VCaP (cell line): ENCODE results near the gene STAP2.
"Not testable (repeated sequence)": the region's sequence is repeated elsewhere in the genome, so short reads cannot be mapped to it uniquely, and the experiment has no call there.

Experiments
- H3K27ac ChIP-seq: fragments of 450-650 bp; 2 replicates; pipeline ENCODE4 v1.5.1; 2017
- CTCF ChIP-seq: fragments of 450-650 bp; conservative IDR thresholded peaks from 2 replicates; pipeline ENCODE4 v1.5.1; 2017; ENCODE audit warnings: mild to moderate bottlenecking, moderate library complexity

STAP2 gene

GRCh38 chr19:4297901-4298809 is 40.5 kb downstream of the STAP2 start:
- no peak overlapping the region for H3K27ac ChIP-seq
- no peak for TF ChIP-seq CTCF

GRCh38 chr19:4295972-4296771 is 42.5 kb downstream of the STAP2 start:
- H3K27ac ChIP-seq: no peak overlapping the region
- TF ChIP-seq CTCF: no peak

GRCh38 chr19:4294389-4294788 is 44.2 kb downstream of the STAP2 start:
- no peak for TF ChIP-seq CTCF
- no peak overlapping the region for H3K27ac ChIP-seq

- no peak for TF ChIP-seq CTCF
- H3K27ac ChIP-seq: no peak overlapping the region
Observed at GRCh38 chr19:4292515-4292914, 46.1 kb downstream of the STAP2 start.

GRCh38 chr19:4291184-4291732 is 47.4 kb downstream of the STAP2 start:
- no peak overlapping the region for H3K27ac ChIP-seq
- no peak for TF ChIP-seq CTCF

DNA sequence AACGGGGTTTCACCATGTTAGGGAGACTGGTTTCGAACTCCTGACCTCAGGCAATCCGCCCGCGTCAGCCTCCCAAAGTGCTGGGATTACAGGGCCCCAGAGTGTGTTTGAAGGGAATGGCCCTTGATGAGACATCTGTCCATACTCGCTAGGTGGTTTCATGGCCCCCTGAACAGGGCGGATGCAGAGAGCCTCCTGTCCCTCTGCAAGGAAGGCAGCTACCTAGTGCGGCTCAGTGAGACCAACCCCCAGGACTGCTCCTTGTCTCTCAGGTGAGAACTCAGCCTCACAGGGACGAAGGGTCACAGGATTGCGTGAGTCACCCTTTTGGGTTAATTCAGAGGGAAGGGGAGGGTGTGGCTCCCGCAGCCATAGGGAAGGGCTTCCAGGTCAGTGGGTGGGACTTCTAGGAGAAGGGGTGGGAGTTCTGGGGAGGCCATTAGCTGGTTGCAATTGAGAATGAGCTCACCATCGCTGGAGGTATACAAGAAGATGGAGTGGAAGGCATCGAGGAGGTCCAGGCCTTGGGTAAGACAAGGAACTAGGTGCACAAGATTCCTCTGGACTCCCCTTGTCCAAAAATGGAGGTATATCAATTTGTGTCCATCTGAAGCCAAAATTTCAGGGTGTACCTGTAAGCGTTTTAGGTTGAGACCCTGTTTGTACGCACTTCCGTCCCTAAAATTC is 50.4 kb downstream of the STAP2 start:
- no peak overlapping the region for H3K27ac ChIP-seq
- TF ChIP-seq CTCF: no peak

GRCh38 chr19:4286141-4286540 is 52.5 kb downstream of the STAP2 start:
- not testable (repeated sequence) for H3K27ac ChIP-seq
